Sigmoid colon (tissue), 4 donors: ENCODE results near the gene GABRB3.

Experiments
- POLR2A ChIP-seq, 2 donors: fragments of 450-650 bp; IDR thresholded peaks; one replicate each; pipeline ENCODE4 v1.6.1; 2016; ENCODE audit warnings: antibody characterized with exemption in 2 of 2, mild to moderate bottlenecking in 2 of 2, moderate library complexity in 2 of 2
- POLR2AphosphoS5 ChIP-seq, 4 donors: sonication (generic); formaldehyde crosslinking; IDR thresholded peaks; one replicate each; pipeline ENCODE4 v1.6.1; 2017; ENCODE audit warnings: antibody characterized with exemption in 4 of 4
- TF ChIP-seq, protein P1 (sequence below), 4 experiments: fragments of 450-650 bp in 3 of 4; fragments of 200-600 bp in 1 of 4; IDR thresholded peaks; one replicate each; pipeline ENCODE4 v1.5.1; 2016 to 2019; ENCODE audit warnings: antibody characterized with exemption in 4 of 4, mild to moderate bottlenecking in 3 of 4, moderate library complexity in 2 of 4

DNA sequence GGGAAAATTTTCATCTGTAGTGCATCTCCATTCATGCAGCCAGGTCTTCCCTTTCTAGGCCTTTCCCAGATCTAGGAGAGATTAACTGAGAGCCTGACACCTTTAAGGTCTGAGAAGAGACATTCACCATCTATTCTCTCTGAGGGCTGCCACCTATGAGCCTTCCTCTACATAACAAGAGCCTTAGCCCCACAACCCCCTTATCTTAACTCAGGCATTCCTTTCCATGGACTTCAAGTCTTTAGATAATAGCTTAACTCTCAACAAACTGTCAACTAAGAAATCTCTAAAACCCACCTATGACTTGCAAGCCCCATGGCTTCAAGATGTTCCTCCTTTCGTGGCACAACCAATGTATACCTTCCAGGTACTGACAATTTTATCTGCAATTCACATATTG lies 121.0 kb downstream of the GABRB3 start:
- TF ChIP-seq, protein P1, sequence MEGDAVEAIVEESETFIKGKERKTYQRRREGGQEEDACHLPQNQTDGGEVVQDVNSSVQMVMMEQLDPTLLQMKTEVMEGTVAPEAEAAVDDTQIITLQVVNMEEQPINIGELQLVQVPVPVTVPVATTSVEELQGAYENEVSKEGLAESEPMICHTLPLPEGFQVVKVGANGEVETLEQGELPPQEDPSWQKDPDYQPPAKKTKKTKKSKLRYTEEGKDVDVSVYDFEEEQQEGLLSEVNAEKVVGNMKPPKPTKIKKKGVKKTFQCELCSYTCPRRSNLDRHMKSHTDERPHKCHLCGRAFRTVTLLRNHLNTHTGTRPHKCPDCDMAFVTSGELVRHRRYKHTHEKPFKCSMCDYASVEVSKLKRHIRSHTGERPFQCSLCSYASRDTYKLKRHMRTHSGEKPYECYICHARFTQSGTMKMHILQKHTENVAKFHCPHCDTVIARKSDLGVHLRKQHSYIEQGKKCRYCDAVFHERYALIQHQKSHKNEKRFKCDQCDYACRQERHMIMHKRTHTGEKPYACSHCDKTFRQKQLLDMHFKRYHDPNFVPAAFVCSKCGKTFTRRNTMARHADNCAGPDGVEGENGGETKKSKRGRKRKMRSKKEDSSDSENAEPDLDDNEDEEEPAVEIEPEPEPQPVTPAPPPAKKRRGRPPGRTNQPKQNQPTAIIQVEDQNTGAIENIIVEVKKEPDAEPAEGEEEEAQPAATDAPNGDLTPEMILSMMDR (IDR thresholded peaks at IDR 0.05), result no peak
- TF ChIP-seq POLR2AphosphoS5 (IDR thresholded peaks at IDR 0.05) (no peak), POLR2A (IDR thresholded peaks at IDR 0.05) (no peak)
